Sigmoid colon (tissue), 4 donors: Measurements from ENCODE around the gene PELI2.

Experiments used
- CTCF ChIP-seq, 4 experiments: fragments of 450-650 bp in 3 of 4; fragments of 200-600 bp in 1 of 4; IDR thresholded peaks; one replicate each; pipeline ENCODE4 v1.5.1; 2016 to 2019; ENCODE audit warnings: antibody characterized with exemption in 4 of 4, mild to moderate bottlenecking in 3 of 4, moderate library complexity in 2 of 4
- POLR2A ChIP-seq, 2 donors: fragments of 450-650 bp; IDR thresholded peaks; one replicate each; pipeline ENCODE4 v1.6.1; 2016; ENCODE audit warnings: antibody characterized with exemption in 2 of 2, mild to moderate bottlenecking in 2 of 2, moderate library complexity in 2 of 2
- POLR2AphosphoS5 ChIP-seq, 4 donors: sonication (generic); formaldehyde crosslinking; IDR thresholded peaks; one replicate each; pipeline ENCODE4 v1.6.1; 2017; ENCODE audit warnings: antibody characterized with exemption in 4 of 4

- TF ChIP-seq CTCF (IDR thresholded peaks at IDR 0.05) (no peak), POLR2AphosphoS5 (IDR thresholded peaks at IDR 0.05) (no peak), POLR2A (IDR thresholded peaks at IDR 0.05) (no peak)
Measured at GRCh38 chr14:56340932-56341331, 222.7 kb downstream of the PELI2 start.
